DMS 273 (cell line): ENCODE measurements around the gene BMP7.
A peak's percentile ranks its signal among the peaks of the same experiment; 100 is the strongest.
"Not testable (repeated sequence)": the region's sequence is repeated elsewhere in the genome, so short reads cannot be mapped to it uniquely, and the experiment has no call there.

Experiments
- DNase-seq: peaks from one replicate; lab custom pipeline; 2025; ENCODE audit not compliant: unreplicated experiment; lab: John Stamatoyannopoulos, UW

BMP7 gene

GRCh38 chr20:57267158-57267821, 849 bp upstream of the BMP7 start:
- no peak for DNase-seq

GRCh38 chr20:57265997-57266290, 497 bp downstream of the BMP7 start:
- peak; percentile 77 for DNase-seq

- peak; percentile 62 for DNase-seq
These were observed 975 bp downstream of the BMP7 start for GRCh38 chr20:57265336-57265996.

GRCh38 chr20:57264908-57265335, 1.5 kb downstream of the BMP7 start:
- DNase-seq, result not testable (repeated sequence)

GRCh38 chr20:57263801-57264792, 2.3 kb downstream of the BMP7 start:
- no peak for DNase-seq

- DNase-seq, result peak; percentile 16
These were observed 3.4 kb downstream of the BMP7 start for GRCh38 chr20:57262784-57263609.

- no peak for DNase-seq
These were observed 4.1 kb downstream of the BMP7 start for GRCh38 chr20:57262301-57262700.

- DNase-seq, result no peak
These were observed 4.8 kb downstream of the BMP7 start for GRCh38 chr20:57261457-57262251.

- DNase-seq, result no peak
These were observed 5.5 kb downstream of the BMP7 start for GRCh38 chr20:57260934-57261333.

- DNase-seq, result peak; percentile 29
These were observed 6.2 kb downstream of the BMP7 start for GRCh38 chr20:57259938-57260921.

- DNase-seq, result peak; percentile 39
These were observed 7.1 kb downstream of the BMP7 start for GRCh38 chr20:57259121-57259937.

- DNase-seq, result peak; percentile 25
These were observed 8.6 kb downstream of the BMP7 start for GRCh38 chr20:57257701-57258453.

GRCh38 chr20:57256908-57257307, 9.5 kb downstream of the BMP7 start:
- no peak for DNase-seq

GRCh38 chr20:57256205-57256604, 10.2 kb downstream of the BMP7 start:
- no peak for DNase-seq

- no peak for DNase-seq
These were observed 11.3 kb downstream of the BMP7 start for GRCh38 chr20:57255183-57255582.

GRCh38 chr20:57252559-57253162, 13.8 kb downstream of the BMP7 start:
- DNase-seq, result no peak

- DNase-seq, result no peak
These were observed 14.5 kb downstream of the BMP7 start for GRCh38 chr20:57251949-57252348.
